Left colon (tissue), 2 donors: Measurements from ENCODE around the gene LCN1. TPM values are rescaled to one million over a fixed set of nuclear protein-coding genes. Genes with fewer than 3 reads are reported as not detected.
"Not testable (repeated sequence)": the region's sequence is repeated elsewhere in the genome, so short reads cannot be mapped to it uniquely, and the experiment has no call there.

ENCODE experiments used
- ATAC-seq: fragments of 200-7000 bp; cut with Tn5 transposase; one replicate; pipeline ENCODE4 v1.9.1; 2020; ENCODE audit warnings: mild to moderate bottlenecking, moderate library complexity
- DNase-seq, 2 donors: peaks; one replicate each; pipeline ENCODE4 v3.0.0-alpha.2; 2020
- intact Hi-C, 2 donors: fragments of 100-400 bp; cut with DNase I in 1 of 2; cut with micrococcal nuclease in 1 of 2; formaldehyde crosslinking; loops; one replicate each; pipeline versions ENCODE4 v1.11.2 to v1.14.0; 2022; cut with DNase I, micrococcal nuclease
- total RNA-seq, 2 donors: library from RNA; stranded (reverse); fragmentation: NEBNext Ultra II Directional; extraction: Animal tissue kit (Norgen Biotek cat#: 25700); gene quantifications; one replicate each; pipeline ENCODE4 v1.2.1, GENCODE V29; 2021
- donor health status: DM: no; HTN: no; CAD: no.
- donor health status: DM: yes; HTN: yes; CAD: no.

Gene LCN1
- total RNA-seq, 2 donors from 2014 or later: not detected

- intact Hi-C loops: no loop called here
- ATAC-seq (no peak), DNase-seq (no peak)
These were observed 18.3 kb upstream of the LCN1 start for GRCh38 chr9:135502873-135503321.

GRCh38 chr9:135503371-135504261 lies 17.6 kb upstream of the LCN1 start:
- ATAC-seq: no peak
- DNase-seq: no peak
- intact Hi-C loops: no loop called here

- DNase-seq (peak; percentile 38 to 70), ATAC-seq (no peak)
- intact Hi-C loops: no loop called here
These were observed 16.7 kb upstream of the LCN1 start for GRCh38 chr9:135504262-135505243.

- intact Hi-C loops: no loop called here
- DNase-seq (peak in 1 of 2 donors; percentile 15), ATAC-seq (no peak)
These were observed 15.6 kb upstream of the LCN1 start for GRCh38 chr9:135505406-135506187.

GRCh38 chr9:135506327-135507103 lies 14.7 kb upstream of the LCN1 start:
- DNase-seq: peak in 1 of 2 donors; percentile 15
- intact Hi-C loops: no loop called here
- ATAC-seq: peak; percentile 45

GRCh38 chr9:135507104-135508035 lies 13.9 kb upstream of the LCN1 start:
- DNase-seq (peak in 1 of 2 donors; percentile 11), ATAC-seq (no peak)
- intact Hi-C loops: no loop called here

- intact Hi-C loops: no loop called here
- peak in 1 of 2 donors; percentile 16 for DNase-seq
- ATAC-seq: no peak
These were observed 12.9 kb upstream of the LCN1 start for GRCh38 chr9:135508211-135508820.

- DNase-seq (no peak), ATAC-seq (no peak)
- intact Hi-C loops: no loop called here
These were observed 11.8 kb upstream of the LCN1 start for GRCh38 chr9:135509458-135509857.

GRCh38 chr9:135512241-135512603 lies 9.0 kb upstream of the LCN1 start:
- DNase-seq (no peak), ATAC-seq (no peak)
- intact Hi-C loops: no loop called here

- intact Hi-C loops: no loop called here
- DNase-seq (no peak), ATAC-seq (no peak)
These were observed 8.3 kb upstream of the LCN1 start for GRCh38 chr9:135512904-135513303.

GRCh38 chr9:135513351-135513846 lies 7.8 kb upstream of the LCN1 start:
- ATAC-seq (no peak), DNase-seq (no peak)
- intact Hi-C loops: no loop called here

GRCh38 chr9:135513906-135514305 lies 7.3 kb upstream of the LCN1 start:
- DNase-seq, intact Hi-C loops, ATAC-seq: not testable (repeated sequence)

GRCh38 chr9:135514342-135515082 lies 6.7 kb upstream of the LCN1 start:
- ATAC-seq: no peak
- intact Hi-C loops: no loop called here
- DNase-seq: no peak

GRCh38 chr9:135515083-135515951 lies 5.9 kb upstream of the LCN1 start:
- DNase-seq (no peak), ATAC-seq (no peak)
- intact Hi-C loops: no loop called here
